B cell (primary cell): ENCODE results near the gene STK24. TPM values are rescaled to one million over a fixed set of nuclear protein-coding genes. Genes with fewer than 3 reads are reported as not detected.

Experiments used
- ATAC-seq: fragments of 200-7000 bp; cut with Tn5 transposase; one replicate; pipeline ENCODE4 v1.10.0; 2021; ENCODE audit warnings: low read depth, mild to moderate bottlenecking, moderate number of reproducible peaks, moderate library complexity
- CTCF ChIA-PET: fragments of 350-600 bp; sonication (Branson Sonifier 250); formaldehyde crosslinking; loops from one replicate; lab custom pipeline; 2021; ENCODE audit warnings: antibody characterized with exemption, inconsistent platforms; lab: Charles Lee
- POLR2A ChIA-PET: fragments of 350-600 bp; sonication (Branson Sonifier 250); formaldehyde crosslinking; loops from one replicate; lab custom pipeline; 2021; ENCODE audit warnings: antibody characterized with exemption; lab: Charles Lee
- DNase-seq: peaks from one replicate; pipeline ENCODE4 v3.0.0; 2013
- H2AFZ ChIP-seq: 2 replicates; pipeline ENCODE4 v1.6.1; 2012; ENCODE audit warnings: mild to moderate bottlenecking, low read depth, low read length; ENCODE audit not compliant: insufficient read depth, poor library complexity, severe bottlenecking
- H3K27ac ChIP-seq, 2 donors: 1 replicate in 1 of 2; 2 replicates in 1 of 2; pipeline ENCODE4 v1.5.1; 2012 to 2013; ENCODE audit warnings: low read length in 2 of 2, mild to moderate bottlenecking in 2 of 2, moderate library complexity in 1 of 2
- H3K27me3 ChIP-seq, 4 experiments: fragments of 200-600 bp in 1 of 4; sonication (generic) in 1 of 4; replicated peaks in 1 of 4; 1 replicate in 2 of 4; 2 replicates in 2 of 4; pipeline versions ENCODE4 v1.6.1 to v1.7.0; 2013 to 2016; ENCODE audit warnings: low read length in 3 of 4, mild to moderate bottlenecking in 2 of 4, mixed read lengths in 1 of 4, moderate library complexity in 1 of 4; ENCODE audit not compliant: insufficient read depth in 4 of 4, control insufficient read depth in 3 of 4; ENCODE audit errors: control extremely low read depth in 1 of 4
- H3K36me3 ChIP-seq, 2 experiments: replicated peaks in 1 of 2; 1 replicate in 1 of 2; 2 replicates in 1 of 2; pipeline versions ENCODE4 v1.6.1 to v1.7.1; 2013; ENCODE audit warnings: low read length in 1 of 2; ENCODE audit not compliant: insufficient read depth in 2 of 2, control insufficient read depth in 1 of 2; ENCODE audit errors: control extremely low read depth in 1 of 2, extremely low read depth in 1 of 2
- H3K4me1 ChIP-seq, 2 donors: fragments of 200-600 bp in 1 of 2; sonication (generic) in 1 of 2; 1 replicate in 1 of 2; 2 replicates in 1 of 2; pipeline versions ENCODE4 v1.5.1 to v1.6.1; 2013 to 2017; ENCODE audit warnings: low read length in 2 of 2; ENCODE audit not compliant: control insufficient read depth in 2 of 2, insufficient read depth in 2 of 2
- H3K4me2 ChIP-seq: replicated peaks from 2 replicates; pipeline ENCODE3; 2012; ENCODE audit warnings: mild to moderate bottlenecking, low read depth, low read length; ENCODE audit not compliant: poor library complexity, severe bottlenecking
- H3K4me3 ChIP-seq, 5 experiments: fragments of 200-600 bp in 1 of 5; sonication (generic) in 1 of 5; 1 replicate in 3 of 5; 2 replicates in 2 of 5; pipeline versions ENCODE4 v1.5.1 to v1.7.0; 2011 to 2016; ENCODE audit warnings: low read length in 4 of 5, mild to moderate bottlenecking in 4 of 5, low read depth in 2 of 5, control low read depth in 1 of 5, moderate library complexity in 1 of 5; ENCODE audit not compliant: insufficient read depth in 1 of 5; ENCODE audit errors: control extremely low read depth in 1 of 5, extremely low read depth in 1 of 5
- H3K79me2 ChIP-seq: fragments of 200-600 bp; sonication (generic); one replicate; pipeline ENCODE4 v1.6.0; 2016; ENCODE audit warnings: low read length; ENCODE audit not compliant: control insufficient read depth, insufficient read depth
- H3K9ac ChIP-seq: fragments of 200-600 bp; sonication (generic); 2 replicates; pipeline ENCODE4 v1.6.1; 2017; ENCODE audit warnings: mild to moderate bottlenecking, low read length, moderate library complexity
- H3K9me3 ChIP-seq, 3 donors: one replicate each; pipeline versions ENCODE4 v1.6.1 to v1.7.1; 2013; ENCODE audit warnings: low read length in 2 of 3; ENCODE audit not compliant: control insufficient read depth in 2 of 3, insufficient read depth in 1 of 3; ENCODE audit errors: control extremely low read depth in 1 of 3
- H4K20me1 ChIP-seq: 2 replicates; pipeline ENCODE4 v1.6.0; 2012; ENCODE audit warnings: mild to moderate bottlenecking, low read length; ENCODE audit not compliant: insufficient read depth, control insufficient read depth, poor library complexity, severe bottlenecking
- H3K27ac Mint-ChIP-seq: one replicate; pipeline ENCODE4 v1.8.0; 2021; ENCODE audit warnings: mixed read lengths
- H3K27me3 Mint-ChIP-seq: one replicate; pipeline ENCODE4 v1.8.0; 2021; ENCODE audit warnings: mixed read lengths
- H3K4me1 Mint-ChIP-seq: one replicate; pipeline ENCODE4 v1.8.0; 2021; ENCODE audit warnings: mixed read lengths
- H3K4me3 Mint-ChIP-seq: one replicate; pipeline ENCODE4 v1.8.0; 2021; ENCODE audit warnings: mixed read lengths
- H3K9me3 Mint-ChIP-seq: one replicate; pipeline ENCODE4 v1.8.0; 2022; ENCODE audit warnings: mixed read lengths; ENCODE audit not compliant: insufficient read depth
- CTCF ChIP-seq: fragments of 200-600 bp; IDR thresholded peaks from one replicate; pipeline ENCODE4 v1.8.0; 2022; ENCODE audit warnings: antibody characterized with exemption, mild to moderate bottlenecking
- EZH2 ChIP-seq: IDR thresholded peaks from 2 replicates; pipeline ENCODE4 v1.6.1; 2012; ENCODE audit warnings: borderline replicate concordance, low read depth, mild to moderate bottlenecking, moderate library complexity, low read length; ENCODE audit not compliant: insufficient read depth, poor library complexity, severe bottlenecking
- WGBS: methylation state at CpG from one replicate; pipeline ENCODE4 v1.1.5; 2013; ENCODE audit warnings: missing lambda C conversion rate; ENCODE audit not compliant: insufficient coverage; 5-methylcytosine and 5-hydroxymethylcytosine counted together
- intact Hi-C: fragments of 100-400 bp; cut with micrococcal nuclease; formaldehyde crosslinking; loops from one replicate; pipeline ENCODE4 v1.10.0; 2022
- polyA plus RNA-seq: library from polyadenylated mRNA; depleted of rRNA; stranded (reverse); fragments of >200 nt; gene quantifications from 2 replicates; pipeline ENCODE4 v1.2.3, GENCODE V29; 2012
- total RNA-seq, 2 donors: library from RNA; stranded (reverse); fragments of 120-200 nt in 1 of 2; gene quantifications; 1 replicate in 1 of 2; 2 replicates in 1 of 2; pipeline versions ENCODE4 v1.2.3 to v1.2.4, GENCODE V29; 2013 to 2022

Gene STK24
- total and polyA plus RNA-seq, 2 donors (not counting 1 experiment from before 2014, with no cell fraction given), result 47.2 to 117 TPM

GRCh38 chr13:98503175-98504028 is 73.5 kb downstream of the STK24 start:
- POLR2A ChIA-PET, result interaction anchor here (0.6 to 1.1 kb wide), 3 partner anchors 67 to 84 kb away, joined by 3 to 8 read pairs (median 3); no protein-coding TSS in a partner anchor
- Mint-ChIP-seq H3K9me3 (no peaks in the 10 kb centered on the region), H3K27me3 (no peaks in the 10 kb centered on the region), H3K4me3 (peak overlapping the region; percentile 76), H3K4me1 (peaks cover 80% of the 10 kb centered on the region), H3K27ac (peak overlapping the region; percentile 82)
- Histone ChIP-seq H3K36me3 (peaks cover 2 to 30% of the 10 kb centered on the region in 2 experiments), H3K27me3 (no peaks in the 10 kb centered on the region), H2AFZ (no peak overlapping the region), H3K4me3 (no peak overlapping the region), H3K9me3 (no peaks in the 10 kb centered on the region), H3K27ac (peak overlapping the region in 1 of 2 donors; percentile 94), H4K20me1 (peaks cover 64% of the 10 kb centered on the region), H3K79me2 (peaks cover 100% of the 10 kb centered on the region), H3K9ac (no peak overlapping the region), H3K4me2 (peak overlapping the region; percentile 48), H3K4me1 (peaks cover 67 to 74% of the 10 kb centered on the region in 2 donors)
- no peak for DNase-seq
- ATAC-seq, result no peak
- CTCF ChIA-PET, result interaction anchor here (1.3 to 1.5 kb wide), 3 partner anchors 29 to 68 kb away, joined by 3 to 6 read pairs (median 3); no protein-coding TSS in a partner anchor
- no peak for TF ChIP-seq EZH2
- no peak for TF ChIP-seq CTCF
- WGBS, result 81% methylated on average over 7 of the region's 10 CpGs
- intact Hi-C loops, result loop anchor here (2.0 to 10.0 kb wide), 2 partner anchors 15 to 1069 kb away; partner anchors contain the start of gene RAP2A

GRCh38 chr13:98500963-98501421 is 75.9 kb downstream of the STK24 start:
- Histone ChIP-seq H3K36me3 (peaks cover 3 to 38% of the 10 kb centered on the region in 2 experiments), H3K4me1 (peaks cover 45 to 51% of the 10 kb centered on the region in 2 donors), H3K9me3 (no peaks in the 10 kb centered on the region), H3K27me3 (no peaks in the 10 kb centered on the region), H3K4me2 (peak overlapping the region; percentile 40), H3K4me3 (no peak overlapping the region), H3K27ac (no peak overlapping the region), H3K79me2 (peaks cover 100% of the 10 kb centered on the region), H3K9ac (no peak overlapping the region), H2AFZ (no peak overlapping the region), H4K20me1 (peaks cover 88% of the 10 kb centered on the region)
- H3K27me3 Mint-ChIP-seq, result no peaks in the 10 kb centered on the region
- ATAC-seq (peak; percentile 55), DNase-seq (no peak)
- CTCF ChIA-PET, result interaction anchor here (1.1 kb wide), 1 partner anchor 18 kb away, joined by 4 read pairs; no protein-coding TSS in a partner anchor
- POLR2A ChIA-PET, result no interaction called here
- peaks cover 76% of the 10 kb centered on the region for H3K4me1 Mint-ChIP-seq
- H3K27ac Mint-ChIP-seq, result peak overlapping the region; percentile 38
- WGBS, result 38% methylated on average over 6 of the region's 10 CpGs
- intact Hi-C loops, result loop anchor here (10.0 kb wide), 1 partner anchor 1066 kb away; the partner anchor contains the start of gene RAP2A
- peak overlapping the region; percentile 45 for H3K4me3 Mint-ChIP-seq
- no peak for TF ChIP-seq CTCF
- H3K9me3 Mint-ChIP-seq, result no peaks in the 10 kb centered on the region
